Measurements from ENCODE around the gene MAP2K4.

MAP2K4 gene

GRCh38 chr17:12180644-12181261 is 160.1 kb downstream of the MAP2K4 start:
- DNase-seq, result no peak

DNA sequence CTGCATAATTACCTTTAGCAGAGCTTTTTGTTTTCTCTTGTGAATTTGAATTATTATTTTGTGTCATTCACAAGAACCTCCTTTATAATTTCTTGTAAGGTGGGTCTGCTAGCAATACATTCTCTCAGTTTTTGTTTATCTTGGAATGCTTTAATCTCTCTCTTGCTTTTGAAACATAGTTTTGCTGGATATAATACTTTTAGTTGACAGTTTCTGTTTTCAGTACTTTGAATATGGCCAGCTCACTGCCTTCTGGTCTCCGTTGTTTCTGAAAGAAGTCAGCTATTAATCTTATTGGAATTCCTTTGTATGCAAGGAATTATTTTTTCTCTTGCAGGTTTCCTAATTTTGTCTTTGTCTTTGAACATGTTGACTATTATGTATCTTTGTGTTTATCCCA is 167.0 kb downstream of the MAP2K4 start:
- DNase-seq, result no peak

DNA sequence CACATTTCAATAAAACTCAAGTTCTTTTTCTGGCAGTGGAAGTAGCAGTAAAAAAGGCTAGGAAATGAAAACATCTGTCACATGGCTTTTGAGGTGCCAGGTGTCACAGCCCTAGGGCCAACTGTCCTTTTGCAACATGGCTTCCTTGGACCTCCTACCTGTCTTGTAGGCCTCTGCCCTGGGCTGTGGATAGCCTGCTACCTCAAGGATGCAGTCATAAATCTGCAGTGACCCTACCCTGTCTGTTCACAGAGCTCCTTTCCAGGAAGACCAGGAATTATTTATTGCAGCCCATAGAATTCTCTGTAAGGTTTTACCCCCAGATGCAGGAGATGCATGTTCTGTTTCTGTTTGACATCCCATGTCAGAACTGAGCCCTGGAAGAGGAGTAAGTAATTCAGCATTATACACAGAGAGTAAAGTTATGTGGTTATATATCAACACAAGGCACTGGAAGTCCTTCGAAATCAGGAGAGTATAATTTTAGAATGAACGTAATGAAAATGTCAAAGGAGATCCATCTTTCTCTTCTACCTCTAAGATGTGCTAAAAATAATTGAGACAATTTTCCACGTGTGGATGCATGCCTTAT is 172.6 kb downstream of the MAP2K4 start:
- DNase-seq, result no peak

Data from islet precursor cell (in vitro differentiated cells).